Measurements from ENCODE around the gene RLN1.
"Not testable (repeated sequence)": the region's sequence is repeated elsewhere in the genome, so short reads cannot be mapped to it uniquely, and the experiment has no call there.

The RLN1 gene

GRCh38 chr9:5321058-5321457, 18.6 kb downstream of the RLN1 start:
- no peaks in the 10 kb centered on the region for H3K27me3 ChIP-seq (ENCODE audit: insufficient read depth, insufficient read length)
- H3K9ac ChIP-seq (ENCODE audit: insufficient read length, low read depth), result no peak overlapping the region
- H3K4me3 ChIP-seq (ENCODE audit: insufficient read length, low read depth), result no peak overlapping the region
- TF ChIP-seq YY1 (IDR thresholded peaks at IDR 0.05; ENCODE audit: insufficient read depth, insufficient read length) (no peak), SUZ12 (IDR thresholded peaks at IDR 0.05; ENCODE audit: extremely low read depth, insufficient read depth, insufficient read length) (no peak), ZNF274 (IDR thresholded peaks at IDR 0.05; ENCODE audit: low read depth, low read length) (no peak)
- DNase-seq (ENCODE audit: low read depth, low spot score), result no peak
- no peaks in the 10 kb centered on the region; the same call in 1 of the 2 replicates for H3K9me3 ChIP-seq (ENCODE audit: insufficient read depth, low read length)
- H3K36me3 ChIP-seq (ENCODE audit: insufficient read depth, insufficient read length, low read length), result no peaks in the 10 kb centered on the region
- H3K4me1 ChIP-seq (ENCODE audit: insufficient read depth, insufficient read length), result no peaks in the 10 kb centered on the region

- DNase-seq (ENCODE audit: low read depth, low spot score); H3K27me3 ChIP-seq (ENCODE audit: insufficient read depth, insufficient read length); H3K4me3 ChIP-seq (ENCODE audit: insufficient read length, low read depth); H3K9ac ChIP-seq (ENCODE audit: insufficient read length, low read depth); H3K9me3 ChIP-seq (ENCODE audit: insufficient read depth, low read length); H3K36me3 ChIP-seq (ENCODE audit: insufficient read depth, insufficient read length, low read length); H3K4me1 ChIP-seq (ENCODE audit: insufficient read depth, insufficient read length): not testable (repeated sequence)
These were observed 23.3 kb downstream of the RLN1 start for GRCh38 chr9:5316406-5316805.

- Histone ChIP-seq H3K36me3 (ENCODE audit: insufficient read depth, insufficient read length, low read length) (no peaks in the 10 kb centered on the region), H3K4me1 (ENCODE audit: insufficient read depth, insufficient read length) (no peaks in the 10 kb centered on the region), H3K9ac (ENCODE audit: insufficient read length, low read depth) (no peak overlapping the region), H3K27me3 (ENCODE audit: insufficient read depth, insufficient read length) (no peaks in the 10 kb centered on the region), H3K9me3 (ENCODE audit: insufficient read depth, low read length) (peaks cover 7% of the 10 kb centered on the region), H3K4me3 (ENCODE audit: insufficient read length, low read depth) (no peak overlapping the region)
- TF ChIP-seq SUZ12 (IDR thresholded peaks at IDR 0.05; ENCODE audit: extremely low read depth, insufficient read depth, insufficient read length) (no peak), YY1 (IDR thresholded peaks at IDR 0.05; ENCODE audit: insufficient read depth, insufficient read length) (no peak), ZNF274 (IDR thresholded peaks at IDR 0.05; ENCODE audit: low read depth, low read length) (no peak)
- DNase-seq (ENCODE audit: low read depth, low spot score), result no peak
These were observed 24.3 kb downstream of the RLN1 start for GRCh38 chr9:5315187-5315923.

- Histone ChIP-seq H3K27me3 (ENCODE audit: insufficient read depth, insufficient read length) (no peaks in the 10 kb centered on the region), H3K9me3 (ENCODE audit: insufficient read depth, low read length) (peaks cover 7% of the 10 kb centered on the region), H3K4me3 (ENCODE audit: insufficient read length, low read depth) (no peak overlapping the region), H3K4me1 (ENCODE audit: insufficient read depth, insufficient read length) (no peaks in the 10 kb centered on the region), H3K36me3 (ENCODE audit: insufficient read depth, insufficient read length, low read length) (no peaks in the 10 kb centered on the region), H3K9ac (ENCODE audit: insufficient read length, low read depth) (no peak overlapping the region)
- no peak for TF ChIP-seq ZNF274 (IDR thresholded peaks at IDR 0.05; ENCODE audit: low read depth, low read length)
- no peak for TF ChIP-seq SUZ12 (IDR thresholded peaks at IDR 0.05; ENCODE audit: extremely low read depth, insufficient read depth, insufficient read length)
- no peak for TF ChIP-seq YY1 (IDR thresholded peaks at IDR 0.05; ENCODE audit: insufficient read depth, insufficient read length)
- no peak for DNase-seq (ENCODE audit: low read depth, low spot score)
These were observed 28.8 kb downstream of the RLN1 start for GRCh38 chr9:5310851-5311250.

- TF ChIP-seq YY1 (IDR thresholded peaks at IDR 0.05; ENCODE audit: insufficient read depth, insufficient read length) (no peak), SUZ12 (IDR thresholded peaks at IDR 0.05; ENCODE audit: extremely low read depth, insufficient read depth, insufficient read length) (no peak), ZNF274 (IDR thresholded peaks at IDR 0.05; ENCODE audit: low read depth, low read length) (no peak)
- DNase-seq (ENCODE audit: low read depth, low spot score), result no peak
- Histone ChIP-seq H3K36me3 (ENCODE audit: insufficient read depth, insufficient read length, low read length) (no peaks in the 10 kb centered on the region), H3K9me3 (ENCODE audit: insufficient read depth, low read length) (no peaks in the 10 kb centered on the region), H3K9ac (ENCODE audit: insufficient read length, low read depth) (no peak overlapping the region), H3K4me1 (ENCODE audit: insufficient read depth, insufficient read length) (no peaks in the 10 kb centered on the region), H3K27me3 (ENCODE audit: insufficient read depth, insufficient read length) (no peaks in the 10 kb centered on the region), H3K4me3 (ENCODE audit: insufficient read length, low read depth) (no peak overlapping the region)
These were observed 33.9 kb downstream of the RLN1 start for GRCh38 chr9:5305741-5306140.

GRCh38 chr9:5303840-5304795, 35.6 kb downstream of the RLN1 start, which contains the start of gene RLN2:
Gene RLN2, minus strand, starts transcription at chr9:5304716. Its CDS starts 136 bp downstream, at chr9:5304580.
- not testable (repeated sequence) for H3K9ac ChIP-seq (ENCODE audit: insufficient read length, low read depth); DNase-seq (ENCODE audit: low read depth, low spot score); H3K27me3 ChIP-seq (ENCODE audit: insufficient read depth, insufficient read length); H3K4me1 ChIP-seq (ENCODE audit: insufficient read depth, insufficient read length); H3K36me3 ChIP-seq (ENCODE audit: insufficient read depth, insufficient read length, low read length); H3K9me3 ChIP-seq (ENCODE audit: insufficient read depth, low read length); H3K4me3 ChIP-seq (ENCODE audit: insufficient read length, low read depth)

- H3K36me3 ChIP-seq (ENCODE audit: insufficient read depth, insufficient read length, low read length), result no peaks in the 10 kb centered on the region
- H3K27me3 ChIP-seq (ENCODE audit: insufficient read depth, insufficient read length), result no peaks in the 10 kb centered on the region
- no peak for DNase-seq (ENCODE audit: low read depth, low spot score)
- no peaks in the 10 kb centered on the region for H3K9me3 ChIP-seq (ENCODE audit: insufficient read depth, low read length)
- no peak overlapping the region for H3K4me3 ChIP-seq (ENCODE audit: insufficient read length, low read depth)
- no peak for TF ChIP-seq SUZ12 (IDR thresholded peaks at IDR 0.05; ENCODE audit: extremely low read depth, insufficient read depth, insufficient read length)
- TF ChIP-seq YY1 (IDR thresholded peaks at IDR 0.05; ENCODE audit: insufficient read depth, insufficient read length), result no peak
- no peak for TF ChIP-seq ZNF274 (IDR thresholded peaks at IDR 0.05; ENCODE audit: low read depth, low read length)
- no peak overlapping the region for H3K9ac ChIP-seq (ENCODE audit: insufficient read length, low read depth)
- no peaks in the 10 kb centered on the region for H3K4me1 ChIP-seq (ENCODE audit: insufficient read depth, insufficient read length)
These were observed 38.1 kb downstream of the RLN1 start for GRCh38 chr9:5301544-5301943.

All from NT2/D1 (cell line).